AG08396 (cell line): ENCODE data around the gene INTS11.

Experiments
- DNase-seq: peaks from one replicate; pipeline ENCODE4 v3.0.0; 2012; ENCODE audit warnings: low spot score, mixed read lengths

The INTS11 gene

GRCh38 chr1:1299686-1300351, 24.6 kb downstream of the INTS11 start:
- DNase-seq: no peak

- peak; percentile 55 for DNase-seq
Observed at GRCh38 chr1:1298861-1299685, 25.4 kb downstream of the INTS11 start.

DNA sequence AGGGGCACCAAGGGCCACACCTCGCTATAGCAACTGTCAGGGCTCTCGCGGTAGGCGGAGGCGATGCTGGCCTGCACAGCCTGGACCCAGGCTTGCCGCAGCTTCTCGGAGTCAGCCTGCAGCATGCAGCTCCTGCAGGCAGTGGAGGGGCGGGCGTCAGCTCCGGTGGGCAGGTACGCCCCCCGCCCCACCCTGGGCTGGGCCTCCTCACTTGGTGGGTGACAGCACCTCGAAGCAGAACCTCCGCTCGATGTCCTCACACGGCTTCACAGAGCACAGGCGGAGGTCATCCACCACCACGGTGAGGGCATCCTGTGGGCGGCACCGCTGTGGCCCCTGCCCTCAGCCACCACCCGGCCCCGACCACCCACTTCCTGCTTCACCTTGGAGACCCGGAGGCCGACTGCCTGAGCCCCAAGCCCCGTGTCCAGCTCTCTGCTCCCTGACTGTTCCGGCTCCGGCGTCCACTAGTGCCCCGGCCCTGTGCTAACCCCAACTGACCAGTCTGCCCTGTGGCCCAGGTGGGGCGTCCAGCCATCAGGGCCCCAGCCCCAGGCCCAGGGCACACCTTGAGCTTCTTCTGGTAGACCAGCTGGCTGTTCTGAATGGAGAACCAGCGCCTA, 26.5 kb downstream of the INTS11 start:
- DNase-seq: no peak

DNA sequence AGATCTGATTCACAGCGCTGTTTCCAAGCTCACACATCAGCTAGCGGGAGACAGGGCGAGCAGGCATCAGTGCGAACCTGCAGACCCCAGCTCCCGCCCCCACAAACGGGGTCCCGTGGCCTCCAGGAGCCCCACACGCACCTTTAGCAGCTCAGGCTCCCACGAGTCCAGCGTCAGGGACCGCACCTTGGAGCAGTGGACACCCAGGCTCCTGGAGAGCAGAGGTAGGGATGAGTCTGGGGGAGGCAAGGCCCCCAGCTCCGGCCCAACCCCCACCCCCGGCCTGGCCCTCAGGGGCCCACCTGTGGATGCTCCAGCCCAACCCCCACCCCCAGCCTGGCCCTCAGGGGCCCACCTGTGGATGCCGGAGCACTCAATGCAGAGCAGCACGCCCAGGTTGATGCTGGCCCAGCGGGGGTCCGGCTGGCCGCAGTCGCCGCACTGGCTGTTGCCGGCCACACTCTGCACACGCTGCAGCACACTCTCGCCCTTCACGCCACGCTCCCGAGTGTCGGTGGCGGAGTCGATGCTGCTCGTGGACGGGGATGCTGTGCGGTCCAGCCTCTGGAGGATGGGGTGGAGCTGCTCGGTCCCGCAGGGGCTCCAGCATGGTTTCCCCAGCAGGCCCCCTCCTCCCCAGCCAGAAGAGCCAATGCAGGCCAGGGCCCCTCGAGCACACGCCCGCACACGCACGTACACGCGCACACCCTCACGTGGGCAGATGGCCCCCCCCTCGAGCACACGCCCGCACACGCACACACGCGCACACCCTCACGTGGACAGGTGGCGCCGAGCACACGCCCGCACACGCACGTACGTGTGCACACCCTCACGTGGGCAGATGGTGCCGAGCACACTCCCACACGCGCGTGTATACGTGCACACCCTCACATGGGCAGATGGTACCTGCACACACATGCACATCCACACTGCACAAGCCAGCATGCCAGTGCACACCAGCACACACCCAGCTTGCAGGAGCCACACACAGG, 28.1 kb downstream of the INTS11 start:
- DNase-seq: no peak

DNA sequence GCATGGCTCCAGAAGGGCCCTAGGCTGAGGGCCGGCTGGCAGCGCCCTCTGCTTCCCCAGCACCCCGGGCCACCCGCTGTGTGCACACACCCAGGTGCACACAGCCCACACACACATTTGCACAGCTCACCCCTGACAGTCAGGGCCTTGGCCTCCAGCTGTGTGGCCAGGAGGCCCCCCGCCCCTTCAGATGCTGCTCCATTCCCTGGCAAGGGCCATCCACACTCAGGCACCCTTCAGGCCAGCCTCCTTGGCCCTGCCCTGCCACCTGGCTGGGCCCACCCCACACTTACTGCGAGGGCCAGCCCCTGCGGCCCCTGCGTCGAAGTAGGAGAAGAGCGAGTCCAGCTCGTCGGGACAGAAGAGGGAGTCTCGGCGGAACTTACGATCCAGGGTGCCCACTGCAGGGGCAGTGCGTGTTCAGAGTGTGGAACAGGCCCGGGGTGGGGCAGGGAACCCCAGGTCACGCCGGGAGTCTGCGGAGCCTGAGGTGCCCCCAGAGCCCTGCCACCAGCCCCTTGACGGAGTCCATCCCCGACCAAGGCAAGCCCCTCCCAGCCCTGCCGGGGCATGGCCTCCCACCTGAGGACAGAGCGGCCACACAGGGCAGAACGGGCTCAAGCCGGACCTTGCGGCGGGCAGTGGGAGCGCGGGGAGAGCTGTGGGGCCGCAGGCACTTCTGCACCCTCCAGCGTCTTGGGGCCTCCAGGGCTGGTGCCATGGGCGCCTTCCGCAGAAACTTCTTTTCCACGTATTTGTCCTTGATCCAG, 29.1 kb downstream of the INTS11 start:
- DNase-seq: no peak

GRCh38 chr1:1294250-1294890, 30.1 kb downstream of the INTS11 start:
- no peak for DNase-seq

DNA sequence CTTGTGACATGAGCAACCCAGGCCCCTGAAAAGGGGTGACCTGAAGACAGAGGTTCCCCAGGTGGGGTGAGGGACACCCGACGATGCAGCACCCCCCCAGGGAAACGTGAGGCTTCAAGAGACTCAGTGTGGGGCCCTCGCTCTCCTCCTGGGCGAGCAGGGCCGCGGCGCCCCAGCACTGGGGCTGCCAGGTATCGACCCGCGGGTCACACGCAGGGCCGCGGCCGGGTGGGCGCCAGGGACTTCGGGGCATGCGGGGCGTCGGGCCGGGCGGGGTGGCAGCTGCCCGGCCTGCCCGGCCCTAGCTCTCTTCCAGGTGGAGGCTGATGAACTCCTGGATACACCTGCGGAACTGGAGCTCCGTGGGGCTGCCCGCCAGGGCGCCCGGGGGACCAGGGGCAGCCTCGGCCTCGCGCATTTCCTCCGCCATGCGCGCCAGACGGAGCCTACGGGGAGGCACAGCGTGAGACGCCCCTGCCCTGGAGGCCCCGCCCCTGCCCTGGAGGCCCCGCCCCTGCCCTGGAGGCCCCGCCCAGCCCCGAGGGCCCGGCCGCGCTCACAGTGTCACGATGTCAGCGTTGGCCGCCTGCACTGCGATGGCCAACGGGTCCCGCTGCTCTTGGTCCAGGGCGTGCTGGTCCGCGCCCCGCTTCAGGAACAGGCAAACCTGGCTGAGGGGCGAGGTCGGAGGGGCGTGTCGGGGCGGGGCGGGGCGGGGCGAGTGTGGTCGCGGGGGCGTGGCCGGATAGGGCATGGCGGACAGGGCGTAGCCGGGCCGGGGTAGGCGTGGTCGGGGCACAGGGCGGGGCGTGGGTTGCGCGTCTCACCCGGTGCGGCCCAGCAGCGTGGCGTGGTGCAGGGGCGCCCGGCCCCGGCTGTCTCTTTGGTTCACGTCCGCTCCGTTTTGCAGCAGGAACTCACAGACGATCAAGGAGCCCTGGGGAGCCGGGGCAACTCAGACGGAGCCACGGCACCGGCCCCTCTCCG, 30.9 kb downstream of the INTS11 start:
- peak; percentile 45 for DNase-seq

GRCh38 chr1:1292851-1293250, 31.6 kb downstream of the INTS11 start:
- DNase-seq: peak; percentile 31

GRCh38 chr1:1292442-1292779, 32.0 kb downstream of the INTS11 start:
- DNase-seq: peak; percentile 27

- DNase-seq: peak; percentile 73
Observed at GRCh38 chr1:1291548-1292441, 32.7 kb downstream of the INTS11 start.

DNA sequence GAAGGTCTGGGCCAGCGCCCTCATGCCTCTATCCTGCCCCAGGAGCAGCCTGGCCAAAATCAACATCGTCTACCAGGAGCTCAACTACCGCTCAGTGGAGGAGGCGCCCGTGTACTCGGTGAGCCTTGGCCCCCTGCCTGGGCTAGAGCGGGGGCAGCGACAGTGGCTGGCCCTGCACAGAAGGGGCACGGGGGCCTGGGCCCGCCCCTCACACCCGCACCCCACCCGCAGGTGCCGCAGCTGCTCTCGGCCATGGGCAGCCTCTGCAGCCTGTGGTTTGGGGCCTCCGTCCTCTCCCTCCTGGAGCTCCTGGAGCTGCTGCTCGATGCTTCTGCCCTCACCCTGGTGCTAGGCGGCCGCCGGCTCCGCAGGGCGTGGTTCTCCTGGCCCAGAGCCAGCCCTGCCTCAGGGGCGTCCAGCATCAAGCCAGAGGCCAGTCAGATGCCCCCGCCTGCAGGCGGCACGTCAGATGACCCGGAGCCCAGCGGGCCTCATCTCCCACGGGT, 33.4 kb downstream of the INTS11 start:
- DNase-seq: peak; percentile 39

DNA sequence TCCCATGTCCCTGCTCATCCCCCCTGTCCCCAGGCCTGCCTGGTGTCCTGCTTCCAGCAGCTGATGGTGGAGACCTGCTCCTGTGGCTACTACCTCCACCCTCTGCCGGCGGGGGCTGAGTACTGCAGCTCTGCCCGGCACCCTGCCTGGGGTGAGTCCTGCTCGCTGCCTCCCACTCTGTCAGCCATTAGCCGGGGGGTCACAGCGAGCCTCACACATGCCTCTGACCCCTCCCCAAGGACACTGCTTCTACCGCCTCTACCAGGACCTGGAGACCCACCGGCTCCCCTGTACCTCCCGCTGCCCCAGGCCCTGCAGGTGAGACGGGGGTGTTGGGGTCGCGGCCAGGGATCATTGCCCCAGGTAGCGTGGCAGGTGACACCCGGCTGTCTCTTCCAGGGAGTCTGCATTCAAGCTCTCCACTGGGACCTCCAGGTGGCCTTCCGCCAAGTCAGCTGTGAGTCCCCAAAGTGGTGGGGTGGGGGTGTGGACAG, 34.2 kb downstream of the INTS11 start:
- peak; percentile 73 for DNase-seq

- no peak for DNase-seq
Observed at GRCh38 chr1:1287288-1288110, 37.0 kb downstream of the INTS11 start.

- DNase-seq: no peak
Observed at GRCh38 chr1:1286313-1287261, 37.9 kb downstream of the INTS11 start.

GRCh38 chr1:1285611-1286311, 38.7 kb downstream of the INTS11 start:
- DNase-seq: no peak
